ENCODE results near the gene CD28. TPM values are rescaled to one million over a fixed set of nuclear protein-coding genes. Genes with fewer than 3 reads are reported as not detected.
"Not testable (repeated sequence)": the region's sequence is repeated elsewhere in the genome, so short reads cannot be mapped to it uniquely, and the experiment has no call there.

The CD28 gene
- polyA plus RNA-seq, 12 donors, result 2.8 to 7.3 (median 3.8) TPM; not detected in 1

DNA sequence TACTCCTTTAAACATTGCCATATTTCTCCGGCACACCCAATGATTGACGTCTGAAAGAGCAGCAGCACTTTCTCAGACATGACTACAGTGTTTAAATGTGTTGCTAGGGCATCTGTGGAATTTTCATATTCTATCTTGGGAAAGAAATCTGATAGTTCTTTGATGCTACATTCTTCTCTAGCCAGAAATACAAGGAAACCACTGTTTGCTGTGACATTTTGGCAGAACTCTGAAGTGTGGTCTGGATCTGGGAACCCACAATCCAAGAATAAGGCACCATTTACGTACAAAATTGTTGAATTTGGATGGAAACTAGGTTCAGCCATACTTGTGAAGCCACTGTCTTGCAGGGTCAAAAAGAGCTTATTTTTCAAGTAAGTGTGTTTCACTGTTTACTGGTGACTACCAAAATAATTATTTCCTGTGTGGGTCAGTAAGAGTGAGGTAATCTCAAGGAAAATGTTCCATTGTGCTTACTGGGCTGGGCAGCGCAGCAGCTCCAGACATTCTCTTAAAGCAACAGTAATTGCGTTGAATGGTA, 21.3 kb upstream of the CD28 start:
- no peak for DNase-seq

DNA sequence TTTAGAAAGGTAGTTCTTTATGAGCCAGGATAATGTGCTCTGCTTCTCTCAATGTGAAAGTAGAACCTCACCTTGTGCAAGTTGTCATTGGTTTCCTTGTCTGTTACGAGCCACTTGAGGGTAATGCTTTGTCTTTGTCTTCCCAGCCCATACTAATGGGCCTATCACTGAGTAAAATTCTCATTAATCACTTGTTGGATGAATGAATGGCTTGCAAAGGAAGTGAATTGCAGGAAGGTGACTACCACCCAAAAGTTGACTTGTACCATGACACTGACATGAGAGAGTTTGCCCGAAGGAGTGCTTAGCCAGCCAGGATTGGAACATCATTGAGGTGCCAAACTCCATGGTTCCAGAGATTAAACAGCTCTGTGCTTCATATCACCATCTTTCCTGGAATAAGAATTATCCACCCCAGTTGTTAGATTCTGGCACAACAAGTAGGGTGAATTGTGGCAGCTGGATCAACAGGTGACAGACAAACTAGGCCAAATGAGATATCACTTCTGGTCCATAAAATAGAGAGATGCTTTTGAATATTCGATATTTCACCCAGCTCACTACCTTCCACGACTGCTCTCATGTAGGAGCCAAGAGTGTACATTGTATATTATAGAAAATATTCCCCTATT, 20.5 kb upstream of the CD28 start:
- no peak for DNase-seq

DNA sequence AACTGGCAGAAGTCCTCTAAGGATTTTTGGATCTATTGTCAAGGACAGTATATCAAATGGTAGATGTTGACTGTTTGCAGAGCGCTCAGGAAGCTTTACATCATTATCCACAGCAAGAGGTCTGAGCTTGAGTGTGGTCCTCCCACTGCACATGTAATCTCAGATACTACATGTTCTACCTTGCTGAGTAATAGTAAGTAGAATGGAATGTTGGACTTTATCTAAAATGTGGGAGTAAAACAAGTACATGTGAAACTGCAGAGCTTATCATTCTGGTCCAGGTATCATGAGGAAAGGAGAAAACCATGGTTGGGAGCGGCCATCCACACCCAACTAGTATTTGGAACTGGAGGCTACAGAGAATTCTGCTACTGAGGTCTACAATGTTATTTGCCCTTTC, 19.3 kb upstream of the CD28 start:
- no peak for DNase-seq

DNA sequence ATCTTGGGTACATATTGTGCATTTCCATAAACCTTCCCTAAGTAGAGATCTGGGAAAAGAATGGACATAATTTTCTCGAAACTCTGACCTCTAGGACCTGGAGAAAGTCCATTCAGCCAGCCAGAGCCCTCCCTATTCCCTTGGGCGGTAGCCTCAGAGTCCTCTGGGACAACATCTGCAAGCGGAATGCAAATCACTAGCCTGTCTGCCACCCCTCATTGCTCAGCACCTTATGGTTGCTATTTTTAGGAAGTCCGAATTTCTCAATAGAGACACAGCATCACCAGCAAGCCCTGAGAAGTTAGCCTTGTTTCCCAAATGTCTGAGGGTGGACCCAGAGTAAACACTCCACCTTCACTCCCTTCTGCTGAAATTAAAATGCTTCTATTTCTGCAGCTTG, 17.6 kb upstream of the CD28 start:
- no peak for DNase-seq

DNA sequence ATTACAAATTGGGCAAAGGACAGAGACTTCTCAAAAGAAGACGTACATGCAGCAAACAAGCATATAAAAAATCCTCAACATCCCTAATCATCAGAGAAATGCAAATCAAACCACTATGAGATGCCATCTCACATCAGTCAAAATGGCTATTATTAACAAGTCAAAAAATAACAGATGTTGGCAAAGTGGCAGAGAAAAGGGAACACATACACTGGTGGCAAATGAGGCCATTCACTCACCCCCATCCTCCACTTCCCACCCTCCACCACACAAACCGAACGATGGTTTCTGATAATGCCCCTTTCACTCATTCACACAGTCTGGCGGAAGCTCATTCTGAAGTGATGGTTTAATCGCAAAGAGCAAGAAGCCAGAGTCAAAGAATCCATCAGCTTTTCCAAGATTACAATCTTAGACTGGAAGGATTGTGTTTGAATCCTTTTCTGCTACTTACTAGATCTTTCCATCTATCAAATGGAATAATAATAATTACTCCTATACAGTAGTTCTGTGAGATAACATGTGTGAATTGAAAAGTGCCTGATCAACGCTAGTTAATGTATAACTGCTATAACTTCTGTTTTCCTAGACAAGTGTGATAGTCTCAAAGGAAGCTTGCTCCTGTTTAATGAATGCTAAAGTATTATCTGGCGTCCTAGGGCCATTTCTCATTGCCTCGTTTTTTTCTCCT, 16.9 kb upstream of the CD28 start:
- DNase-seq, result no peak

DNA sequence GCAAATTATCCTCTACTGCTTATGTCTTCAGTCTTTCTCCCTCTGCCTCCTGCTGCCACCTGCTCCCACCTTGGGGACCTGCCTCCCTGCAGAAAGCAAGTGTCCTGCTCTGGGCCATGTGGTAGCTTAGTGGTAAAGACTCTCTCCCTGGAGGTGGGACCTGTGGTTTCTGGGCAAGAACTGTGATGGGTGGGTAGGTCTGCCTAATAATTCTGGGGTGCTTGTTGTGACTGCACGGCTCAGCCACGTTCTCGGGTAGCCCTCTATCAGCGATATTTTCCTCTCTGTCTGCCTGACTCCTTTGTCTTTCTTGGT, 16.4 kb upstream of the CD28 start:
- no peak for DNase-seq

DNA sequence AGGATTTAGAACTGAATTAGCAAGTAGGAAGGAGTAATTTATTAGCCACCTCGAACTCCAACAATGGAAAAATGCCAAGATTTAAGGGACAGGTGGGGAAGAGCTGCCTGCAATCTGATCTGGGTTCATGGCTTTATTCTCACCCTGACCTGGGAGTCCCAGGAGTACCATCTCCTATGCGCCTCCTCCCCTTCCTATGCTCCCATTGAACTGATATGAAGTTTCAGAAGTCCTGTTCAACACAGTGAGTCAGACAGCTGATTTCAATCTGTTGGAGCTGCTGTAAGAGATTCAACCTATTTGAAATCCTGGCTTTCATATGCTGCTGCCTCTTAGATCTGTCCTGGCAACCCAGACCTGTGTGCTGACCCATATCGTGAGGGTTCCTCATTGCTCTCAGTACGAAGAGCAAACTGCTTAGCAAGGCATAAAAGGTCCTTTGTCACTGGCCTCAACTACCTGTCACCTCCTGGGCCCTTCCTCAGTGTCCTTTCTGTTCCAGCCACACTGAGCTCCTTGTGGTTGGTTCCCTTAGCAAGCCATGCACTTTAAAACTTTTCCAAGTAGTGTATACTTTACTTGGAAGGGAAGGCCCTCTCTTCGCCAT, 15.9 kb upstream of the CD28 start:
- no peak for DNase-seq

DNA sequence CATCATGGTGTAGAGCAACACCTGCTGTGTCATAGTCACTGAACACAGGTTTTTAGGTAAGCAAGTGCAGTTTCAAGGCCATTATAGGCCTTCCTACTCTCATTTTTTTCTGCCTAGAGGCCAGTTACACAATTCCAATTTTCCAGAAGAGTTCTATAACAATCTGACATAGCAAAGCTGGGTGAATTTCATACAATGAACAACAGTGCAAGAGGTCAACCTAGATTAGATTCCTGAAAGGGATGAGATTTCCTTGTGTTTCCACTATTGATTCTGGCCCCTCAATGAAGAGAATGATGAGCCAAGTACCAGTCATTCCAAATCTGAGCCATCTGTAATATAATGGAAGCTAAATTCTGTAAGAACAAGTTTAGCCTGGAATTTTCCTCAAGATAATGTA, 15.3 kb upstream of the CD28 start:
- no peak for DNase-seq

DNA sequence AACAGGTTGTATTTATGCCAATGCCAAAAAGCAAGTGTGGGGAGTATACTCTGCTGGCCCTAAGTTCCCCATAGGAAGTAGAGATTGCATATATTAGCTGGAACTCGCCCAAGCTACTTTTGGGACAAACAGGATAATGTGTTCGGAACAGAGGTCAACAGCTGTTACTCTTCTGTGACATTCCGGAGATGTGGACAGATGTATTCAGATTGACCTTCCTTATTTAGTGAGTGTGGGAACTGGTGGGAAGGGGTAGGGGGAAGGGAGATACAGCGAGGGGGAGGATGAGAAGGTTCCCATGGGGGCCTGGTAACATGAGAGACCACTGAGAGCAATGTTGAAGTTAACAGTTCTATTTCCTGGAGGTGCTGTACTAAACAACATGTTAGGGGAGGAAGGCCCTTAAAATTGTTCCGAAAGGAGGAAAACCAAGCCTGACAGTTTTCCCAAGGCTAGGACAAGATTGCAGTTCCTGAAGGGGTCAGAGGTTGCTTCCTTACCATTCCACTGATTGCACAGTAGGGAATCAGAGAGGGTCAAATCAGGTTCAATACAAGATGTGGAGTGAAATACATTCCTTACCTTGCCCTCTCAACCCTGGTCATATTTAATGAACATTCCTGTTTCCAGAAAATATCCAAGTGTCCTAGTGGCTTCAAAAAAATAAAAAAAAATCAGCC, 14.3 kb upstream of the CD28 start:
- peak; percentile 59 for DNase-seq

DNA sequence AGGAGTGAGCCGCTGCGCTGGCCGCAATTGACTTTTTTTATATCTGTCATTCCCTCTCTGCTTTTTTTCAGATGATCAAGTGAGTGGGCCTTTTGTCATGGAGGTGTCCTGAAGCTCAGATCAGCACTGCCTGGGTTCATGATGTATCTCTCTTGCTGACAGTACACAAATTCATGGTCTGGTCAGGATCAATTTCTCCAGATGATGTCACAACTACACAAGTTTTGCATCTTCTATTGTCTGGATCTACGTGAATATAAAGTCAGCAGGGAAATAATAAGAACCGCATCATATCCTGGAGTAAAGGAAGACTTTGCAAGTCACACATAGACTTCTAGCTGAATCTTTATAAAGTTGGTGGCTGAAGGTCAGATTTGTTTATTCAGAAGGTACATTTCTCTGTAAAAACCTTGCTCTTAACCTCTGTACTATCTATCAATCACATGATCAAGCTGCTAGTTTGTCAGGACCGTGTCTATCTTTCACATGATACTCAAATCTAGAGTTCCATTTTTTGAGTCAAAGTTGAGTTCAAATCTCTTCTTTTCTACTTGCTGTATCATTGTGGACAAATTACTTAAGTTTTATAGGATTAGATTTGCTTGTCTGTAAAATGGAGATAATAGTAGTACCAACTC, 13.1 kb upstream of the CD28 start:
- no peak for DNase-seq

DNA sequence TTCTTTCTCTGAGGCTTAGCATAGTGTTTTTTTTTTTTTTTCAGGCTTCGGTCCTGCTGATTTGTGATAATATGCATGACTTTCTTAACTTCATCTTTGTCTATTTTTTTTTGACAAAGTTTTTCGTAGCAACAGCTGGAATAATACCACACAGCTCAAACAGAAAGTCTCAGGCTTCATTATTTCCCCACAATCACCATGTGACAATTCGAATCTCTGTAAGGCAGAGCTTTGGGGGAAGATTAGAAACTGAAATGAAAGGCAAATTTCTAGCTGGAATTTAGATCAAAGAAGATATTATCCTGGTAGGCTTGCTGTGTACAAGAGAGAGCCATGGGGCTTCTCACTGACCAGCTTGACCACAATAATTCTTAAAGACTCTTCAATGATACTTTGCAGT, 12.2 kb upstream of the CD28 start:
- DNase-seq, result no peak

DNA sequence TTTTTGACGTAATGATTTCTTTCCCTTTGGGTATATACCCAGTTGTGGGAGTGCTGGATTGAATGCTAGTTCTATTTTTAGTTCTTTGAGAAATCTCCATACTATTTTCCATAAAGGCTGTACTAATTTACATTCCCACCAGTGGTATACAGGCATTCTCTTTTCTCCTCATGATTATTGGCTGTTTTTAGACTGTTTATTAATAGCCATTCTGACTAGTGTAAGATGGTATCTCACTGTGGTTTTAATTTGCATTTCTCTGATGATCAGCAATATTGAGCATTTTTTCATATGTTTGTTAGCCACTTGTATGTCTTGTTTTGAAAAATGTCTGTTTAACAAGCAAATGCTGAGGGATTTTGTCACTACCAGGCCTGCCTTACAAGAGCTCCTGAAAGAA, 9.2 kb upstream of the CD28 start:
- DNase-seq, result no peak

DNA sequence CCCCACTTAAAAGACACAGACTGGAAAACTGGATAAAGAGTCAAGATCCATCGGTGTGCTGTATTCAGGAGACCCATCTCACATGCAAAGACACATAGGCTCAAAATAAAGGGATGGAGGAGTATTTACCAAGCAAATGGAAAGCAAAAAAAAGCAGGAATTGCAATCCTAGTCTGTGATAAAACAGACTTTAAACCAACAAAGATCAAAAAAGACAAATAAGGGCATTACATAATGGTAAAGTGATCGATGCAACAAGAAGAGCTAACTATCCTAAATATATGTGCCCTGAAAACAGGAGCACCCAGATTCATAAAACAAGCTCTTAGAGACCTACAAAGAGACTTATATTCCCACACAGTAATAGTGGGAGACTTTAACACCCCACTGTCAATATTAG, 8.7 kb upstream of the CD28 start:
- DNase-seq, result not testable (repeated sequence)

DNA sequence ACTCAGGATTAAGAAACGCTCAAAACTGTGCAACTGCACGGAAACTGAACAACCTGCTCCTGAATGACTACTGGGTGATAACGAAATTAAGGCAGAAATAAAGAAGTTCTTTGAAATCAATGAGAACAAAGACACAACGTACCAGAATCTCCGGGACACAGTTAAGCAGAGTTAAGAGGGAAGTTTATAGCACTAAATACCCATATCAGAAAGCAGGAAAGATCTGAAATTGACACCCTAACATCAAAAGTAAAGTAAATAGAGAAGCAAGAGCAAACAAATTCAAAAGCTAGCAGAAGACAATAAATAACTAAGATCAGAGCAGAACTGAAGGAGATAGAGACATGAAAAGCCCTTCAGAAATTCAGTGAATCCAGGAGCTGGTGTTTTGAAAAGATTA, 8.0 kb upstream of the CD28 start:
- DNase-seq, result not testable (repeated sequence)

DNA sequence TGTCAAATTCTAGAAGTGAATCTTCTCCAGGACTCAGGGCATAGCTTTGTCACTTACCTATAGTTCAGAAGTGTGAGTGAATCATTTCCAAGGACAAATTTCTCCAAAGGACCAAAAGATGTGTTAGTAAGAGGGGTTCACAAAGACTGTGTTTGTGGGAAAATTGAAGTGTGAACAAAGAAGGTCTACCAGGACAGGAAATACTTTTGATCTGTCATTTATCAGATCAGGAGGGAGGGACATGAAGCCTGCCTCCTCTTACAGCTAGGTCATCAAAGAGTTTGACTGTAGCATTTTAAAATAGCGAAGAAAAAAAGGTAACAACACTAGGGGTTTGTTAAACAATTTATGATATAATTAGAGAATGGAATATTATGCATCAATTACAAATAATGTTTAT, 2.0 kb upstream of the CD28 start:
- DNase-seq, result no peak

DNA sequence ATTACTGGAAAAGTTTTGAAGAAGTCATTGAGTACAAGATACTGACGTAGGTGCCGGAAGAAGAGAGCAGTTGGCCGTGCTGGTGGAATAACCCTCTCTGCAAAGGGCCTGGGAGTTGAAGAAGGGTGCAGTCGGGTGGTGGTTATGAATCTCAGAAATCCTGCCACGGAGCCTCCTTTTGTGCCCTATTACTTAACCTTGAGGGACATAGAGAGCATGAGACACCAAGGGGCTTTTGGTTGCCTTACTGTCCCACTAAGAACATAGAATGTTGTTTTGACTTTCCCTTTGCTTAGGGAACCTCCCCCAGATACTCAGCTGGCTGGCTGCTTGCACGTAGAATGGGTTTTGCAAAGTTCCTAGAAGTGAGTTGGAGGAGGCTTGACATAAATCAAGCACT, 1.3 kb upstream of the CD28 start:
- DNase-seq, result no peak

DNA sequence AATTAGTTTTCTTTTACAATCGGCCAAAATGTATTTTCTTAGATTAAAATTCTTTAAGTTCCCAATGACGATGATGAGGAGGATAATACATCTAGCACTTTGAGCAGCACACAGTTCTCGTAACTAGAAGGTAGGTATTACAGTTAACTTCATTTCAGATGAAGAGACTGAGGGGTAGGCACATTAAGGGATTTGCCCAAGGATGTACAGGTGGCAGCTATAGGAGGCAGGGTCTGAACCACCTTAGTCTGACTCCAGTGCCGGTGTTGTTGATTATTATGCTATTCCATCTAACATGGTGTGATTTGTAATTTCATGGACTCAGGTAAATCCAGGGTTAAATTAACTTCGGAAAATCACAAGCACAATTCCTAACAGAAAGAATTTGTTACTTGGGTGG, 1.1 kb downstream of the CD28 start:
- DNase-seq, result no peak

DNA sequence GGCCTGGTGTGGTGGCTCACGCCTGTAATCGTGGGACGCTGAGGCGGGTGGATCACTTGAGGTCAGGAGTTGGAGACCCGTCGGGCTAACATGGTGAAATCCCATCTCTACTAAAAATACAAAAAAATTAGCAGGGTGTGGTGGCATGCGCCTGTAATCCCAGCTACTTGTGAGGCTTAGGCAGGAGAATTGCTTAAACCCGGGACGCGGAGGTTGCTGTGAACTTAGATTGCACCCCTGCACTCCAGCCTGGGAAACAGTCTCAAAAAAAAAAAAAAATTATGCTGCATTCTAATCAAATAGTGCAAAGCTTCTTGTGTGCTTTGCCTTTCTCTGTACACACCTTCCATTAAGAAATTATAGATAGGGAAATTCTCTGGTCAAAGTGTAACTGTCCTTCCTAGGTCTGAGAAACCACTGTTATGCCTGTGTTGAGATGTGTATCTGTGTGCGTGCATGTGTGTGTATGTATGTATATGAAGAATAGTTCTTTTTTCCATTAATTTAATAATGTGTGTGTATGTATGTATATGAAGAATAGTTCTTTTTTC, 2.5 kb downstream of the CD28 start:
- DNase-seq, result no peak

DNA sequence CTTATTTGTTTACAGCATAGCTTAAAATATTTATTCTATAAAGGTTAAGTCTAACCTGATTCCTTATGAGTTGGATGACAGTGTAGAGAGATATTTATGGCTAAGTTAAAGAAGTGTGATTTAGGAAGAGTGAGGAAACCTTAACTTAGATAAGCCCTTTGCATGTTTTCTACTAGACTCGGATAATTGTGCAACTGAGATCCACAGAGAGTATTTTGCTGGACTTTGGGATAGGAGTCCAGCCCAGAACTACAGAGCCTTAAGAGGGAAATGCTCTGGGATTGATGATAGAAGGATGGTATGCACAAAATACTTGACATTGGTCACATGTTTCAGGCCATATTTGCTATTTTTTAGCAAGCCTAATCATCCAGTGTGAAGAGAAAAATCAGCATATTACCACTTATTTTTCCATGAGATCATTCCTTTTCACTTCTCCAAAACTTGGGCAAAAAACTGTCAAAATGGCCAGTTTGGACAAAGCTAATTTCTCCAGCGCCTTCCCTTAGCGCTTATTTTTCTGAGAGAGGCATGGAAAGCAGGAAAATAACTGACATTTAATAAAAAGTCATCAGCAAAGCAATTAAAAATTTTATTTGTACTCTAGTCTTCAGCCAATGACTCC, 3.1 kb downstream of the CD28 start:
- no peak for DNase-seq

DNA sequence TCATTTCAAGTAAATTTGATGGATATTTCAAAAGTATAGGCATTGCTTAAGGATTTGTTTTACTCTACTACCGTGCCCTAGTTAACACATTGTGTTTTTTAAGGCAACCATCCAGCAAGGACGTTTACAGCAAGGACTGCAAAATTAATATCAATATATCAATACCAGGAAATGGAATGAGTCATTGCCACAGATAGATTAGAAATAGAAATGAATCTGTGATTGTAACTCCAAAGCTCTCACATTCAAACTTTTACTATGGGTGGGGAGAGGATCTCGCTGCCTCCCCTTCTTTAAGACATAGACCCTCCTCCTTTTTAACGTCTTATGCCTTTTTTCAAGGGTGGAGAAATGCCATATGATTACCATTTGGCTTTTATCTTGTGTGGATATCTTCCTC, 3.8 kb downstream of the CD28 start:
- DNase-seq, result no peak

DNA sequence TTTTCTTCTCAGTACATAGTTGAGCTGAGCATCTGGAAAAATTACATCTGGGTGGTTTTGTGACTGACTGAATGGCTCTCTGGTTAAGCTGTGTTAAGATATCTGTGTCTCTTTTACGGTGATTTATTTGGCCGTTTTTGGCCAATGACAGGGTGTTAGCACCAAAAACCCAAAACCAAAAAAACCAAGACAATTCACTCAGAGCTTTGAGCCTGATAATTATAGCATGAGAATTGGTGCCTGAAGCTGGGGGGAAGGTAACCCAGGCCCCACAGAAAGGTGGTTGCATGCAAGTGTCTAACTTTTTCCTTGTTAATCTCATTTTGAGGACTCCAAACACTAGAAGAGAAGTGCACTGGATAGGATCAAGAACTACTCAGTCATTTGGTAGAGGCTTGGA, 4.5 kb downstream of the CD28 start:
- DNase-seq, result no peak

DNA sequence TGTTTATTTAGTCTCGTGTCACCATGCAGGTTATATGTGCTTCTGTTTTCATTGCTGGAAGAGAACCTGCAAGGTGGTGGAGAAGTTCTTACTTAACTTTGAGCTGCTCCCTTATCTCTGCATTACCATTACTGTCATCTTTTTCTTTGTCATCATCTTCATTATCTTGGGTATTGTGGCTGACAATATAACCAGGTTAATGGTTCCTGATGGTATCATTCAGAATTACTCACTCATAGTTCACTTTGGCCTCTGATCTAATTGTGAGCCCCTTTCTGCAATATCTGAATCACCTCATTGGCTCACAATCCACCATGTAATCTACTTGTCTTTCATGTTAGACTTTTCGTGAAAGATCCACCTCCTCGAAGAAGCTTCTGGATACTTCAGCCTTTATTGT, 5.0 kb downstream of the CD28 start:
- DNase-seq, result no peak
